DMS153 (cell line): ENCODE data around the gene NUTM2A.
"Not testable (repeated sequence)": the region's sequence is repeated elsewhere in the genome, so short reads cannot be mapped to it uniquely, and the experiment has no call there.

ENCODE experiments used
- DNase-seq: peaks from one replicate; lab custom pipeline; 2025; lab: John Stamatoyannopoulos, UW

The NUTM2A gene

GRCh38 chr10:87225148-87225547 lies at the start of gene NUTM2A:
Gene NUTM2A (plus strand): TSS chr10:87225448. CDS start chr10:87225831, 383 bp downstream.
- DNase-seq, result not testable (repeated sequence)

GRCh38 chr10:87177587-87177986 lies 47.7 kb upstream of the NUTM2A start:
- DNase-seq, result not testable (repeated sequence)

- DNase-seq, result not testable (repeated sequence)
Measured at GRCh38 chr10:87184421-87184820, 40.8 kb upstream of the NUTM2A start.

GRCh38 chr10:87186016-87186415 lies 39.2 kb upstream of the NUTM2A start:
- DNase-seq, result not testable (repeated sequence)

GRCh38 chr10:87187573-87187972 lies 37.7 kb upstream of the NUTM2A start:
- DNase-seq, result not testable (repeated sequence)

- DNase-seq, result not testable (repeated sequence)
Measured at GRCh38 chr10:87191841-87192240, 33.4 kb upstream of the NUTM2A start.

- not testable (repeated sequence) for DNase-seq
Measured at GRCh38 chr10:87200924-87201323, 24.3 kb upstream of the NUTM2A start.

- DNase-seq, result not testable (repeated sequence)
Measured at GRCh38 chr10:87204801-87205200, 20.4 kb upstream of the NUTM2A start.

- not testable (repeated sequence) for DNase-seq
Measured at GRCh38 chr10:87206922-87207321, 18.3 kb upstream of the NUTM2A start.

GRCh38 chr10:87210309-87210708 lies 14.9 kb upstream of the NUTM2A start:
- not testable (repeated sequence) for DNase-seq

GRCh38 chr10:87211848-87212247 lies 13.4 kb upstream of the NUTM2A start:
- DNase-seq, result not testable (repeated sequence)

- not testable (repeated sequence) for DNase-seq
Measured at GRCh38 chr10:87213150-87213765, 12.0 kb upstream of the NUTM2A start.

- not testable (repeated sequence) for DNase-seq
Measured at GRCh38 chr10:87213806-87214205, 11.4 kb upstream of the NUTM2A start.

- not testable (repeated sequence) for DNase-seq
Measured at GRCh38 chr10:87216120-87216519, 9.1 kb upstream of the NUTM2A start.

- DNase-seq, result not testable (repeated sequence)
Measured at GRCh38 chr10:87219370-87219769, 5.9 kb upstream of the NUTM2A start.

GRCh38 chr10:87222789-87223188 lies 2.5 kb upstream of the NUTM2A start:
- not testable (repeated sequence) for DNase-seq

- not testable (repeated sequence) for DNase-seq
Measured at GRCh38 chr10:87228247-87228646, 3.0 kb downstream of the NUTM2A start.

GRCh38 chr10:87229211-87229610 lies 4.0 kb downstream of the NUTM2A start:
- DNase-seq, result not testable (repeated sequence)

GRCh38 chr10:87234854-87235253 lies 9.6 kb downstream of the NUTM2A start:
- not testable (repeated sequence) for DNase-seq

GRCh38 chr10:87237244-87237643 lies 12.0 kb downstream of the NUTM2A start:
- DNase-seq, result not testable (repeated sequence)

- not testable (repeated sequence) for DNase-seq
Measured at GRCh38 chr10:87239346-87239808, 14.1 kb downstream of the NUTM2A start.

GRCh38 chr10:87242192-87242591 lies 16.9 kb downstream of the NUTM2A start:
- DNase-seq, result not testable (repeated sequence)

- not testable (repeated sequence) for DNase-seq
Measured at GRCh38 chr10:87247335-87247734, 22.1 kb downstream of the NUTM2A start.
